HG03442 (cell line): ENCODE results near the gene SLC4A1.

Source experiments
- ATAC-seq: cut with Tn5 transposase; IDR thresholded peaks from one replicate; pipeline ENCODE4 v1.9.1; 2021; ENCODE audit warnings: mild to moderate bottlenecking, moderate library complexity; ENCODE audit not compliant: unreplicated experiment

SLC4A1 gene

DNA sequence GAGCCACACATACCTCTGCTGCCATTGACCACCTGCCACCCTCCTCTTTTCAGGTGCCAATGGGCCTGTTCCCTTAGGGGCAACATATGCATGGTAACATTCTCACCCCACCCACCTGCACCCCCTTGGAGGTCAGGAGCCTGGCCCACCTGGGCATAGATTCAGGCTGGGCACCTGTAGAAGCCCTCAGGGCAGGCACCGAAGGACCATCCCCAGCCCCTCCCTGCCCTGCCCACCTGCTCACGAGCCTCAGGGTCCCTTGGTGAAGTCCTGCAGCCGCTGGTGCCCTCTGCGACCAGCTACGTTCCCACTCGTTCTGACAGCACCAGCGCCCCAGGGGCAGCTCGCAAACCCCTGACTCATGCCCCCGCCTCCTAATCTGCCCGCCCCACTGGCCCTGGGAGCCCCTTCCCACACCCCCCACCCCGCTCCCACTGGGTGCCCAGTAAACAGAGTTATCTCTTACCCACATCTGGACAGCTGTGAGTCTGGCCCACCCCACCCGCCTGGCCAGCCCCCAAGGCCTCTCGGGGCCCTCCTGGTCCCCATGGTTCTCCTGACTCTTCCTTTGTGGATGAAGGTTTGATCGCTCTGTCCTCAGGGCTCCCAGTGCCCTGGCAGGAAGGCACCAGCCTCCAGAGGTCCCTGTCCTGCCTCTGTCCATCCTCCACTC is at the start of gene SLC4A1:
Gene SLC4A1 (minus strand): TSS at position 318 of the 673 bp plus-strand sequence. CDS start 5,269 bp downstream, outside the sequence.
- no peak for ATAC-seq

DNA sequence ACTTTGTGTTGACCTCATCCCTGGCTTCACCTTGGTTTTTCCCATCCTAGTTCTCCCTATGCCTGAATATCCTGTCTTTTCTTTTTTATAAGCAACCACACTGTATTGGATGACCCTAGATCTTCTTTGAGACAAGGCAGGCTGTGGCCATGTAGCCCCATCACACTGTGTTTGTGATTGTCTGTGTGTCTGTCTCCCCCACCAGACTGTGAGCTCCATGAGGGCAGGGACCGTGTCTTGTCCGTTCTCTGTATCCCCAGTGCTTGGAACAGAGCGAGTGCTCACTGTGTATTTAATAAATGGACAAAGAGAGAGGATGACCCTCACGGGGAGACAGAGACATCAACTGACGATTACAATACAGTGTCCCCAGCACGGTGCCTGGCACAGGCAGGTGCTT is 49.6 kb upstream of the SLC4A1 start:
- ATAC-seq, result no peak

DNA sequence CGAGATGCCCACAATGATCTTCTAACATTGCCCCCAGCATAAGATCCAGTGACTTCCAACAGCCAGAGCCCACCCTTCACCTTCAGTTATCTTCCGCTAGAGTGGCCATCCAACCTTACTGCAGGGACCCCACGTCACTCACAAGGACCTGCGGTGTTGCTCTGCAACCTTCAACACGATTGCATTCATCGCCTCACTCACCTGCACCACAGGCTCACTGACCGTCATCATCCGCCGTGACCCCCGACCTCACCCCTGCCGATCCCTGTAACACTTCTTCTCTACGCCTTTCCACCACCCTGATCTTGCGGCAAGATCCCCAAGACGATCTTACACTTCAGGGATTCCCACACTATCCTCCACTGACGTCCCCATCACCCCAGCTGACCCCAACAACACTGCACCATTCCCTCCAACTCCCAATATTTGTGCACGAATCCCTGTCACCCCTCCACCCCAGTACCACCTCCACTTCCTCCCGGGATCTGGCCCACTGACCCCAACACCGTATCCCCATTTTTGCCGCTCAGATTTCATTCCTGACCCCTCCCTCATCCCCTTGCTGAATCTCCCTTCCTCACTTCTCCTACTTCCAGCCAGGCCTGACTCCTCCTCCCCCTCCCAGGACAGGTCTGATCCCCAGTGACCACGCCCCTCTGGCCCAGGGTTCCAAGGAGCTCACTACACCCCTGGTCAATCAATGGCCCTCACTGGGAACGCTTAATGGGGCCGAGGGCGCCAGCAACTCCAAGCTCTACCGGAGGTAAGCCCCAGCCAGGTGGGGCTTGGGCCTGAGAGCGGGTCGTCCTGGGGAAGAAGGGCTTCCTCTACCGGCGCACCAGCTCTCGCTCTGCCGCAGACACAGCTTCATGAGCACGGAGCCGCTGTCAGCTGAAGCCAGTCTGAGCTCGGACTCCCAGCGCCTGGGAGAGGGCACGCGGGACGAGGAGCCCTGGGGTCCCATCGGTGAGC is 48.1 kb upstream of the SLC4A1 start:
- no peak for ATAC-seq

- no peak for ATAC-seq
These were observed 47.1 kb upstream of the SLC4A1 start for GRCh38 chr17:44314869-44315661.

DNA sequence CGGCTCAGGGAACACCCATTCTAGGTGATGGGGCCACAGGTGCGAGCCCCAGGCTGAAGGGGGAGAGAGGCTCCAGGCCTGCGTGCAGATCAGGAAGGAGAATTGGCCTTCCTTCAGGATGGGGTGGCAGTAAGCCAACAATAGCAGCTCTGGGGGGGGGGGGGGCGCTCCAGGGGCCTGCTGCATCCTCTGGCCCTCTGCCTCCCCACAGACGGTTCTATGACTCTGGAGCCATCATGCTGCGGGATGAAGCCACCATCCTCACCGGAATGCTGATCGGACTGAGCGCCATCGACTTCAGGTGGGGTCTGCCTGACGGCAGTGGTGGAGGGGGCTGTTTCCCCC is 46.6 kb upstream of the SLC4A1 start:
- no peak for ATAC-seq

GRCh38 chr17:44314031-44314430 is 46.1 kb upstream of the SLC4A1 start:
- no peak for ATAC-seq

- no peak for ATAC-seq
These were observed 44.6 kb upstream of the SLC4A1 start for GRCh38 chr17:44312396-44313104.

DNA sequence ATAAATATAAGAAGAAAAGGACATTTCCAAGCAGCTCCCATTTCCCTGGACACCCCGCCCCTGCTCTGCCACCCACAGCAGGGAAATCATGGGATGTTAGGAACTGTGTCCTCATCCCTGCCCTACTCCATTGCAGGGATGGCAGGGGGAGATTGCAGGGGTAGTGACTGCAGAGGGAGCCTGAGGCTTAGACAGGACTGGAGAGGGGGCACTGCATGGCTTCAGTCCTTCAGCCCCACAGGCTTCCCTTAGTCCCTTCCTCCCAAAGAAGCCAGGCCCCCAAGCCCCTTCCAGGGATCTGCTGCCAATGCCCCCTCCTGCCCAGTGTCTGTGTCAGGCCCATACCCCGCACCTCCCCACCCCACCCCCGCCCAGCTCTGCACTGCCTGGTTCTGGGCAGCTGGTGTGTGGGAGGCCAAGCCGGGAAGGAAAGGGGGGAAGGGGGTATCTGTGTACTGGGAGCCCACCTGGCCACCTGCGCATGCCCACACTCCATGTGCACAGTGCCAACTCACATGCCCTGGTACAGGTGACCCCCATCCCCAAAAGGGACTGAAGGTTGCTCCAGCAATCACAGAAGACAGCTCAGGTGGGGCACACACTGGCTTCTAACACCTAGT is 43.7 kb upstream of the SLC4A1 start:
- no peak for ATAC-seq

DNA sequence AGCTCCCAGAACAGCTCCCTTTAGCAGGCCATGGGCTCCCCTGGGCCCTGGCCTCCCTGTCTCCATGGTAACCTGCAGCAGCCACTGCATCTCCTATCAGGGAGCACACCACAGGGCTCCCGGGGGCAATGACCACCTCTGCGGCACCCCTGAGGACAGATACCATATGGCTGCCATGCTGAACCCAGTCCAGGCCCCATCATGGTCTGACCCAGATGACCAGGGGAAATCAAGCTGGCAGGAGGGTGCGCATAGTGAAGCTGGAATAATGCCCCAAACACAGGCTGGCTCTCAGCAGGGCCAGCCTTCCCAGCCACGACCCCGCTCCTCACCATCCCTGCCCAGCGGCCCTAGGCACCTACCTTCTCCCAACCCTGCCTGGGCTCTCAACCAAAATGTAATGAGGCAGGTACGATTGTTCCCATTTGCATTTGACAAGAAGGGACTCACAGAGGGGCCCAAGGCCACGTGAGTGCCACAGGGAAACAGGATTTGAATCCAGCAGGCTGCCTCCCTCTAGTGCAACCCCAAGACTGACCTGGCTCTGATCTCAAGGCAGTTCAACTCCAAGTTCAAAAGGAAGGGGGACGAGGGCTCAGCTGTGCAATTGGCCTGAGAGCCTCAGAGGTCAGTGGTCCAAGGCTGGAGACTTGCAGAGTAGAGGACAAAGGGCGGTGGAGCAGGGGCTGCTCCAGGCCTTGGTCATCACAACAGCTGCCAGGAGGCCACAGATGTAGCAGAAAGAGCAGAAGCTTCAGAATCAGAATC is 42.9 kb upstream of the SLC4A1 start:
- ATAC-seq, result no peak

DNA sequence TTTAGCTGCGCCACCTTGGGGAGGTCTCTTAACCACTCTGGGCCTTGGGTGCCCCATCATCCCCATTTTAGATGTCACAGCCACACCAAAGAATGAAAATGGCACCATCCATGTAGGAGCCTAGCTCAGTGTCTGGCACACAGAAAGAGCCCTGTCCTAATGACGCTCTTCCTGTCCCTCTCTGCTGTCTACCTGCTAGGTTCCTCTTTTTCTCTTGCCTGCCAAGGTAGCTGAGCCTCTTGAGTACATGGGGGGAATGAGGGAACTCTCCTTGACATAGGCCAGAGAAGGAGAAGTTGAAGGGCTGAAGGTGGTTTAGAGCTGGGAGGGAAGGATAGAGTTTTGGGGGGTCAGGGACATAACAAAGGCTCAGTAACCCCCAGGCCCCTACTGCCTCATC is 42.3 kb upstream of the SLC4A1 start:
- no peak for ATAC-seq

GRCh38 chr17:44309472-44309871 is 41.5 kb upstream of the SLC4A1 start:
- no peak for ATAC-seq

- no peak for ATAC-seq
These were observed 40.9 kb upstream of the SLC4A1 start for GRCh38 chr17:44308865-44309264.

DNA sequence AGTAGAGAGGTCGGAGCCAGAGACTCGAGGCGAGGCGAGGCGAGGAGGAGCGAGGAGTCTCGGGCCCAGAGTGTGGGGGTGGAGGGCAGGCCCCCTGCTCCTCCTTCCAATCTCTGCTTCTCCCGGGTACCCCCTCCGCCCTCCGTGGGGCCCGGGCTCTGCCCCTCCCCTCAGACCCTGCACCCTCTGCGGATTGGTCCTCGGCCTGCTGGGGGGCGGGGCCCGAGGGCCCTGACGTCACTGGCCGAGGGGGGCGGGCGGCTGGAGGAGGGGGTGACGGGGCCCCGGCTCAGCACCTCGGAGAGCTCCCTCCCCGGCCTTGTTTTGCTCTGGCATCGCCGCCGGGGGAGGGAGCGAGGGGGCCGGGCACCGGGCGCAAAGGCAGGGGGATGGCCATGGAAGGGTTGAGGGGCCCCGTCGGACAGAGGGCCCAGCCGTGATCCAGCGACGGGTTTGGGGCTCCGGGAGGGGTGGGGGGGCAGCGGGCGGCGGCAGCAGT is 40.4 kb upstream of the SLC4A1 start, which contains the start of gene RUNDC3A:
Gene RUNDC3A (plus strand): TSS at position 282 of the 499 bp plus-strand sequence. CDS start 232 bp downstream, outside the sequence.
- ATAC-seq, result no peak

- ATAC-seq, result no peak
These were observed 39.7 kb upstream of the SLC4A1 start for GRCh38 chr17:44307387-44308186.

- no peak for ATAC-seq
These were observed 36.7 kb upstream of the SLC4A1 start for GRCh38 chr17:44304651-44305050.

DNA sequence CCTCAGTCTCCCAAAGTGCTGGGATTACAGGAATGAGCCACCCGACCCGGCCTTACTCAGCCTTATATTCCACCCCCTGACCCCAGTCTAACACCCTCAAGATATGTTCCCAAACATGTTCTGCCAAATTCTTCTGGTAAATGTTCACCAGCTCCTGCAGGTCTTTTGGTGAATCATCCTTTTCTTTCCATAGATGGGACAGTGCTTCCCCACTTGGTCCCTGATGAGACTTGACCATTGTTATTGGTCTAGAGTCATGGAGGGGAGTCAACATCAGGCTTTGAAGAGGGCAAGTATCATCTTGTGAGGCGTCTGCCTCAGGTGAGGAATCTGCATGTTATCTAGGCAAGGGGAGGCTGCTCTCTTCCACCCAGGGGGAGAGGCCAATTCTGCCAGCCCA is 30.0 kb upstream of the SLC4A1 start:
- no peak for ATAC-seq

DNA sequence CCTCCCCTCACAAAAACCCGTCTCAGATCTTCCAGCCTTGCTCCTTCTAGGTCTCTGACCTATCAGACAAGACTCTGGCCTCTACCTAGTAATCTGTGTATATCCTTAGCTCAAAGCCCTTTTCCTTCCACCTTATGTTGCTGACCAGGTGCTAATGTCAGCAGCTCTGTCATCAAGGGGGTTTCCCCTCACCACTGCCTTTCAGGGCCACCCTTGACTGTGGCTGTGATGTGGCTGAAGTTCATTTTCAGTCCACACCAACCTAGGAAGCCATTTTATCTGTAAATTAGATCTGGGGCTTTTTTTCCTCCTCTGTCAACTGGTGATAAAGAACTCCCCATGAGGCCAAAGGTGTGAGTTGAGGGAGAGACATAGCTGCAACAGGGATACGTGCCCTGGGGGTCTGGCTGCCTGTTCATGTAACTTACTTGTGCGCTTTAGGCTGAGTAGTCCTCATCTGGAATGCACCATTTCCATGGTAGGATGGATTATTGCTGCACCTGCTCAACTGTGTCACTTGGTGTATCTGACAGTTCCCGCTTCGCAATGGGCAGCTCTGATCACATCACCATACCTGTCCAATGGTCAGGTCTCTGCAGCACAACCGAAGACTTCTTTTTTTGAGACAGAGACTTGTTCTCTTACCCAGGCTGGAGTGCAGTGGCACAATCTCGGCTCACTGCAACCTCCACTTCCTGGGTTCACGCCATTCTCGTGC is 25.7 kb upstream of the SLC4A1 start:
- ATAC-seq, result no peak

GRCh38 chr17:44287651-44288050 is 19.7 kb upstream of the SLC4A1 start:
- no peak for ATAC-seq
